HG02943 (cell line): ENCODE results near the gene PAPSS1.

Experiments used
- ATAC-seq: cut with Tn5 transposase; IDR thresholded peaks from one replicate; pipeline ENCODE4 v1.9.1; 2021; ENCODE audit warnings: mild to moderate bottlenecking, low read depth, moderate library complexity; ENCODE audit not compliant: unreplicated experiment

The PAPSS1 gene

DNA sequence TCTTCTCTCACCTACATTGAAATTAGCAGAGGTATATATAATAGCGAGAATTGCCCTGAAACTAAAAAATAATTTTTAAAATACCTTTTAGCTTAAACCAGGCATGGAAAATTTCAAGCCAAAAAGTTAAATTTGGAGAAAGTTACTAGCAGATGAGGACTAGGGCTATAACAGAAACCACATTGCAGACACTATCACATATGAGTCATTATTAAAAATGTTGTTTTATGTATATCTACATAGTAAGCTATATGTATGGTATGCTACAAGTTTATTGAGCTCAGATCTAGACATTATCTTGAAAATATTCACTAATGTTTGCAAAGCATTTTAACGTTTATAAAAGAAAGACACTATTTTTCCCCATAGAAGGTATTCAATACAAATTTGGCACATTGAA lies 147.8 kb downstream of the PAPSS1 start:
- ATAC-seq, result no peak

DNA sequence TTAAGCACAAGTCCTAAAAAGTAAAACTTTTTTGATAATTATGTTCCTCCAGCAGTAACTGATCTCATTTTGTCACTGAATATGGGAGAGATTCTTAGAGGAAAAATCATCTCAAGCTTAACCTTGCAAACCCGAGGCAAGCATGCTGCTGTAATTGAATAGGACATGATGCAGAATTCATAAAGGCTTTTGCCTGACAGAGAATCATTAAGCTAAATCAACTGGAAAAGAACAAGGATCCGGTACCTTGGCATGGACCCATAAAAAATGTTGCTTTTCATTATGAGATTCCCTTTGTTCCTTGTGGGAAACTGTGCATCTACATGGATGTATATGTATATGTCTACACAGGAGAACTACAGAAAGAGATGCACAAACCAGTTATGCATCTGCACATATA lies 149.1 kb downstream of the PAPSS1 start:
- ATAC-seq, result no peak

DNA sequence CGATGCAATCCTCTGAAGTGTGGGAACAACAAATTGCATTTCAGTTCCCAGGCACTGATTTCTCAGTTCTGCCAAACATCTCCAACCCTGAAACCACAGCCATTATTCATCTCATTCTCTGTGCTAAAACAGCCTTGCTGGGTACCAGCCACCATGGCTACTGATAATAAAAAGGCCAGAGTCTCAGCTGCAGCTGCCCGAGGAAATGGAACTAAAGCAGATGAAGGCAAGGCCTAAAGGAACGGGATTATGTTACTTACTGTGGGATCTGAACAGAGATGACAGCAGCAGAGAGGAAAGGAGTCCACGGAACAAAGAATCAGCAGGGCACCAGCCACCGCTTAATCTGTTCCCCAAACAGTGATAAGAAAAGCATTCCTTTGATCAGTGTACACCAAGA lies 155.7 kb downstream of the PAPSS1 start:
- ATAC-seq, result no peak
